GM12872 (cell line): ENCODE data around the gene LENG8.

ENCODE experiments used
- CTCF ChIP-seq: IDR thresholded peaks from 3 replicates; pipeline ENCODE4 v1.5.1; 2011; ENCODE audit warnings: low read depth, mild to moderate bottlenecking, low read length, moderate library complexity; ENCODE audit not compliant: insufficient read depth

Gene LENG8

GRCh38 chr19:54451331-54451871, 2.4 kb downstream of the LENG8 start:
- TF ChIP-seq CTCF: no peak

GRCh38 chr19:54451997-54452396, 3.0 kb downstream of the LENG8 start:
- TF ChIP-seq CTCF: no peak

GRCh38 chr19:54452626-54453025, 3.6 kb downstream of the LENG8 start:
- no peak for TF ChIP-seq CTCF

- no peak for TF ChIP-seq CTCF
Measured at GRCh38 chr19:54453921-54454780, 5.2 kb downstream of the LENG8 start.

- TF ChIP-seq CTCF: no peak
Measured at GRCh38 chr19:54454781-54455675, 6.0 kb downstream of the LENG8 start.

- TF ChIP-seq CTCF: no peak
Measured at GRCh38 chr19:54455786-54456422, 6.9 kb downstream of the LENG8 start.
